SK-N-SH treated with all-trans-retinoic acid at 6 μM for 48 hours (cell line): ENCODE results near the gene STAG1.

Source experiments
- ATAC-seq: fragments of 200-7000 bp; cut with Tn5 transposase; 3 replicates; pipeline ENCODE4 v1.9.1; 2020; ENCODE audit warnings: mild to moderate bottlenecking, moderate library complexity
- BACH2 ChIP-seq: fragments of 250-450 bp; sonication (Bioruptor Pico); IDR thresholded peaks from 2 replicates; pipeline ENCODE4 v1.9.0; 2021; ENCODE audit warnings: mild to moderate bottlenecking, borderline replicate concordance
- CSDC2 ChIP-seq: fragments of 250-450 bp; sonication (Bioruptor Pico); IDR thresholded peaks from 2 replicates; pipeline ENCODE4 v1.5.0; 2020; ENCODE audit warnings: mild to moderate bottlenecking, moderate library complexity
- ESRRG ChIP-seq: fragments of 250-450 bp; sonication (Bioruptor Pico); IDR thresholded peaks from 2 replicates; pipeline ENCODE4 v1.6.1; 2021; ENCODE audit warnings: mild to moderate bottlenecking
- GLIS3 ChIP-seq: fragments of 250-450 bp; sonication (Bioruptor Pico); IDR thresholded peaks from 2 replicates; pipeline ENCODE4 v1.5.0; 2020; ENCODE audit warnings: mild to moderate bottlenecking, moderate library complexity
- ISL1 ChIP-seq: fragments of 250-450 bp; sonication (Bioruptor Pico); IDR thresholded peaks from 2 replicates; pipeline ENCODE4 v2.1.2; 2022; ENCODE audit warnings: mild to moderate bottlenecking, moderate library complexity
- OSR1 ChIP-seq: fragments of 250-450 bp; sonication (Bioruptor Pico); IDR thresholded peaks from 2 replicates; pipeline ENCODE4 v1.8.0; 2022; ENCODE audit warnings: moderate library complexity, mild to moderate bottlenecking, inconsistent platforms
- PPARA ChIP-seq: fragments of 250-450 bp; sonication (Bioruptor Pico); IDR thresholded peaks from 2 replicates; pipeline ENCODE4 v1.5.0; 2020; ENCODE audit warnings: mild to moderate bottlenecking, borderline replicate concordance
- SNAI2 ChIP-seq: fragments of 250-450 bp; sonication (Bioruptor Pico); IDR thresholded peaks from 2 replicates; pipeline ENCODE4 v1.5.0; 2020; ENCODE audit warnings: mild to moderate bottlenecking, moderate library complexity
- TCF4 ChIP-seq: fragments of 250-450 bp; sonication (Bioruptor Pico); IDR thresholded peaks from 2 replicates; pipeline ENCODE4 v1.8.0; 2021; ENCODE audit warnings: mild to moderate bottlenecking, moderate library complexity, borderline replicate concordance
- TOX ChIP-seq: fragments of 250-450 bp; sonication (Bioruptor Pico); IDR thresholded peaks from 2 replicates; pipeline ENCODE4 v1.8.0; 2021; ENCODE audit warnings: mild to moderate bottlenecking, moderate library complexity, borderline replicate concordance
- ZC3H10 ChIP-seq: fragments of 250-450 bp; sonication (Bioruptor Pico); IDR thresholded peaks from 2 replicates; pipeline ENCODE4 v1.5.1; 2021; ENCODE audit warnings: mild to moderate bottlenecking, moderate library complexity
- ZFP3 ChIP-seq: fragments of 250-450 bp; sonication (Bioruptor Pico); IDR thresholded peaks from 2 replicates; pipeline ENCODE4 v1.5.0; 2020; ENCODE audit warnings: mild to moderate bottlenecking, moderate library complexity
- ZFP30 ChIP-seq: fragments of 450-650 bp; formaldehyde crosslinking; IDR thresholded peaks from 2 replicates; pipeline ENCODE4 v1.5.0; 2022; ENCODE audit warnings: mild to moderate bottlenecking, moderate library complexity
- ZNF565 ChIP-seq: fragments of 450-650 bp; formaldehyde crosslinking; conservative IDR thresholded peaks from 2 replicates; pipeline ENCODE4 v1.5.0; 2020; ENCODE audit warnings: low read depth, mild to moderate bottlenecking, moderate library complexity
- ZNF70 ChIP-seq: fragments of 450-650 bp; formaldehyde crosslinking; IDR thresholded peaks from 2 replicates; pipeline ENCODE4 v1.5.0; 2020; ENCODE audit warnings: mild to moderate bottlenecking, moderate library complexity
- ZNF8 ChIP-seq: fragments of 450-650 bp; formaldehyde crosslinking; IDR thresholded peaks from 2 replicates; pipeline ENCODE4 v1.5.0; 2020; ENCODE audit warnings: mild to moderate bottlenecking, moderate library complexity
- TF ChIP-seq, protein P1 (sequence below): fragments of 250-450 bp; sonication (Bioruptor Pico); IDR thresholded peaks from 2 replicates; pipeline ENCODE4 v1.8.0; 2020; ENCODE audit warnings: mild to moderate bottlenecking, moderate library complexity, borderline replicate concordance
- TF ChIP-seq, protein P2 (sequence below): fragments of 250-450 bp; sonication (Bioruptor Pico); IDR thresholded peaks from 2 replicates; pipeline ENCODE4 v1.8.0; 2021; ENCODE audit warnings: low read depth, mild to moderate bottlenecking, moderate library complexity, borderline replicate concordance
- TF ChIP-seq, protein P3 (sequence below): fragments of 250-450 bp; sonication (Bioruptor Pico); IDR thresholded peaks from 2 replicates; pipeline ENCODE4 v1.5.1; 2021; ENCODE audit warnings: mild to moderate bottlenecking, moderate library complexity
- TF ChIP-seq, protein P4 (sequence below): fragments of 250-450 bp; sonication (Bioruptor Pico); IDR thresholded peaks from 2 replicates; pipeline ENCODE4 v1.5.0; 2020; ENCODE audit warnings: mild to moderate bottlenecking, moderate library complexity

Gene STAG1

DNA sequence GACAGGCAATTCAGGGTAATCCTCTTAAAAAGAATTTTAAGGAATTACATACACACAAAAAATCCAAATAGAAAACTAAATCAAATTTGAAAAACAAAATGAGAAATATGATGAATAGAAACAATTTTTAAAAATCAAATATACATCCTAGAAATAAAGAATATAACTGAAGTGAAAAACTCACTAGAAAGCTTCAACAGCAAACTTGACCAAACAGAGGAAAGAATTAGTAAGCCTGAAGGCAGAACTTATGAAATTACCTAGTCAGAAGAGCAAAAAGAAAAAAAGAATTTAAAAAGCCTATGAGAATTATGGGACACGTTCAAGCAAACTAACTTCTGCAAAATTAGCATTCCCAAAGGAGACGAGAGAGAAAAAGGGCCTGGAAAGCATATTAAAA, 296.0 kb downstream of the STAG1 start (continued):
- TF ChIP-seq, protein P1, sequence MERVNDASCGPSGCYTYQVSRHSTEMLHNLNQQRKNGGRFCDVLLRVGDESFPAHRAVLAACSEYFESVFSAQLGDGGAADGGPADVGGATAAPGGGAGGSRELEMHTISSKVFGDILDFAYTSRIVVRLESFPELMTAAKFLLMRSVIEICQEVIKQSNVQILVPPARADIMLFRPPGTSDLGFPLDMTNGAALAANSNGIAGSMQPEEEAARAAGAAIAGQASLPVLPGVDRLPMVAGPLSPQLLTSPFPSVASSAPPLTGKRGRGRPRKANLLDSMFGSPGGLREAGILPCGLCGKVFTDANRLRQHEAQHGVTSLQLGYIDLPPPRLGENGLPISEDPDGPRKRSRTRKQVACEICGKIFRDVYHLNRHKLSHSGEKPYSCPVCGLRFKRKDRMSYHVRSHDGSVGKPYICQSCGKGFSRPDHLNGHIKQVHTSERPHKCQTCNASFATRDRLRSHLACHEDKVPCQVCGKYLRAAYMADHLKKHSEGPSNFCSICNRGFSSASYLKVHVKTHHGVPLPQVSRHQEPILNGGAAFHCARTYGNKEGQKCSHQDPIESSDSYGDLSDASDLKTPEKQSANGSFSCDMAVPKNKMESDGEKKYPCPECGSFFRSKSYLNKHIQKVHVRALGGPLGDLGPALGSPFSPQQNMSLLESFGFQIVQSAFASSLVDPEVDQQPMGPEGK (CRISPR knock-in tag): no peak
- TF ChIP-seq BACH2 (CRISPR knock-in tag) (no peak), ISL1 (CRISPR knock-in tag) (no peak), TOX (CRISPR knock-in tag) (no peak), SNAI2 (CRISPR knock-in tag) (no peak), GLIS3 (CRISPR knock-in tag) (no peak), CSDC2 (no peak), ZNF8 (no peak)

DNA sequence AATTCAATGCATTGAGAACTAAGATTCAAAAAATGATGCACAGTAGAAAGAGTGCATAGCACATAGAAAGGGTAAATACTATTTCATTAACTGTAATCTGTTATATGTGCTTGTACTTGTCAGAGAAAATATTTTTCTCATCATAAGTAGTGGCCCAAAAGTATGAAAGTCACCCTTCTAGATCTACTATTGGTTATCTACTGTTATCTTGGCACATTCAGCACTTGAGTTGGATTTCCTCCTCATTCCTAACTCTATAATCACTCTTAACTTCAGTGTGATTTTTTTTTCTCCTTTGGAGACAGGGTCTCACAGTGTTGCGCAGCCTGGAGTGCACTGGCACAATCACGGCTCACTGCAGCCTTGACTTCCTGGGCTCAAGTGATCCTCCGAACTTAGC, 307.6 kb downstream of the STAG1 start:
- no peak for TF ChIP-seq ZNF565 (CRISPR knock-in tag)
- no peak for TF ChIP-seq TOX (CRISPR knock-in tag)
- TF ChIP-seq, all 23 proteins: peak for 0
- no peak for ATAC-seq

DNA sequence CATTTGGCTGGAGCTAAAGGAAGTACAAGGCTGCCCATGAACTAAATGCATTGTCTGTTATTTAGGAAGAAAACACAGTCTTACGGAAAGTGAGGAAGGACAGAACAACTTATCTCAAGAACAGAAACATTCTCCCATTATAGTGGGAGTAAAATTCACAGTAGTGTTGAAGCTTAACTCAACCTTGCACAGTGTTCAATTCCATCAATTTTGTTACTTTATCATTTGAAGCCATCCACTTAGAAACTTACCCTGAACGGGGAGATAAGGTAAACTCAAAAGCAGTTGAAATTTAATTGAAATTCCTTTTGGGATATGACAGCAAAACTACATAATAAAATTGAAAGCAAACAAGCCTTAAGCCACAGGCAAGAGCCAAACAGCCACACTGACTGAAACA, 315.1 kb downstream of the STAG1 start:
- ATAC-seq: no peak

DNA sequence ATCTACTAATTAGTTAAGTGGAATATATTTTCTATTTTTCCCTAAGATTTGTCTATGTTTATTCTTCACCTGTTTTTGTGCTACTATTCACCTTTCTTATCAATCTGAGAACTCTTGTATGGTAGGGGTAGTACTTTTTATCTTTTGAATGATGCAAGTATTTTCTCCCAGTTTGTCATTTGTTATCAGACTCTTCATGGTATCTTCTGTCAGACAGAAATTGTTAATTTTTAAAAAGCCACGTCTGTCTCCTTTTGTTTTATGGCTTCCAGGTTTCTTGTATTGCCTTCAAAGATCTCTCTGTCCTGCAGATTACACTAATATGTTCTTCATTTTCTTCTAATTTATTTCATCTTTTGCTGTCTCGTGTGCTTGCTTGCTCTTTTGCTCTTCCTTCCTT, 317.7 kb downstream of the STAG1 start:
- TF ChIP-seq PPARA (CRISPR knock-in tag): no peak
- ATAC-seq: no peak

More for the DNA sequence above, 315.1 kb downstream of the STAG1 start:
- TF ChIP-seq TCF4 (CRISPR knock-in tag) (no peak), PPARA (CRISPR knock-in tag) (no peak), CSDC2 (no peak), ZNF565 (CRISPR knock-in tag) (no peak), ZC3H10 (CRISPR knock-in tag) (no peak), BACH2 (CRISPR knock-in tag) (no peak), ZFP3 (no peak), ZNF70 (CRISPR knock-in tag) (no peak), OSR1 (CRISPR knock-in tag) (no peak), ZNF8 (no peak), ISL1 (CRISPR knock-in tag) (no peak)
- TF ChIP-seq, protein P2, sequence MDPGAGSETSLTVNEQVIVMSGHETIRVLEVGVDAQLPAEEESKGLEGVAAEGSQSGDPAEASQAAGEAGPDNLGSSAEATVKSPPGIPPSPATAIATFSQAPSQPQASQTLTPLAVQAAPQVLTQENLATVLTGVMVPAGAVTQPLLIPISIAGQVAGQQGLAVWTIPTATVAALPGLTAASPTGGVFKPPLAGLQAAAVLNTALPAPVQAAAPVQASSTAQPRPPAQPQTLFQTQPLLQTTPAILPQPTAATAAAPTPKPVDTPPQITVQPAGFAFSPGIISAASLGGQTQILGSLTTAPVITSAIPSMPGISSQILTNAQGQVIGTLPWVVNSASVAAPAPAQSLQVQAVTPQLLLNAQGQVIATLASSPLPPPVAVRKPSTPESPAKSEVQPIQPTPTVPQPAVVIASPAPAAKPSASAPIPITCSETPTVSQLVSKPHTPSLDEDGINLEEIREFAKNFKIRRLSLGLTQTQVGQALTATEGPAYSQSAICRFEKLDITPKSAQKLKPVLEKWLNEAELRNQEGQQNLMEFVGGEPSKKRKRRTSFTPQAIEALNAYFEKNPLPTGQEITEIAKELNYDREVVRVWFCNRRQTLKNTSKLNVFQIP (CRISPR knock-in tag): no peak
- TF ChIP-seq, all 23 proteins: peak for 0

DNA sequence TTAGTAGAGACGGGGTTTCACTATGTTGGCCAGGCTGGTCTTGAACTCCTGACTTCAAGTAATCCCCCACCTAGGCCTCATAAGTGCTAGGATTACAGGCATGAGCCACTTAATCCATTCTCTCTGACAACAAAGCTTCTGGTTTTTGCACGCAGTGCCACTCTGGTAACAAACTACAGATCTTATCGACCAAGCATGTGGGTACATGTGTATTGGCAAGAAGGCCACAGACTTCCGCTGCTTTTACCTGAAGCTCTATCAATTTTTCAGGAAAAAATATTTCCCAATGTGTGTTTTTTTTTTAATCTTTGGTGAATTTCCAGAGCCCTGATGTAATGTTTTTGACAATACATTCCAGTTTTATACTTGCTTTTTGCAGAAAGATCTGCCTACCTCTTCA, 319.5 kb downstream of the STAG1 start:
- ATAC-seq: no peak

More for the DNA sequence above, 319.5 kb downstream of the STAG1 start:
- TF ChIP-seq ZNF565 (CRISPR knock-in tag) (no peak), ESRRG (CRISPR knock-in tag) (no peak), SNAI2 (CRISPR knock-in tag) (no peak), ZFP30 (CRISPR knock-in tag) (no peak), ZC3H10 (CRISPR knock-in tag) (no peak), PPARA (CRISPR knock-in tag) (no peak), ZFP3 (no peak), ZNF8 (no peak)
- TF ChIP-seq, protein P3, sequence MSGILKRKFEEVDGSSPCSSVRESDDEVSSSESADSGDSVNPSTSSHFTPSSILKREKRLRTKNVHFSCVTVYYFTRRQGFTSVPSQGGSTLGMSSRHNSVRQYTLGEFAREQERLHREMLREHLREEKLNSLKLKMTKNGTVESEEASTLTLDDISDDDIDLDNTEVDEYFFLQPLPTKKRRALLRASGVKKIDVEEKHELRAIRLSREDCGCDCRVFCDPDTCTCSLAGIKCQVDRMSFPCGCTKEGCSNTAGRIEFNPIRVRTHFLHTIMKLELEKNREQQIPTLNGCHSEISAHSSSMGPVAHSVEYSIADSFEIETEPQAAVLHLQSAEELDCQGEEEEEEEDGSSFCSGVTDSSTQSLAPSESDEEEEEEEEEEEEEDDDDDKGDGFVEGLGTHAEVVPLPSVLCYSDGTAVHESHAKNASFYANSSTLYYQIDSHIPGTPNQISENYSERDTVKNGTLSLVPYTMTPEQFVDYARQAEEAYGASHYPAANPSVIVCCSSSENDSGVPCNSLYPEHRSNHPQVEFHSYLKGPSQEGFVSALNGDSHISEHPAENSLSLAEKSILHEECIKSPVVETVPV (CRISPR knock-in tag): no peak
- TF ChIP-seq, protein P2 (CRISPR knock-in tag): no peak
- TF ChIP-seq, protein P4, sequence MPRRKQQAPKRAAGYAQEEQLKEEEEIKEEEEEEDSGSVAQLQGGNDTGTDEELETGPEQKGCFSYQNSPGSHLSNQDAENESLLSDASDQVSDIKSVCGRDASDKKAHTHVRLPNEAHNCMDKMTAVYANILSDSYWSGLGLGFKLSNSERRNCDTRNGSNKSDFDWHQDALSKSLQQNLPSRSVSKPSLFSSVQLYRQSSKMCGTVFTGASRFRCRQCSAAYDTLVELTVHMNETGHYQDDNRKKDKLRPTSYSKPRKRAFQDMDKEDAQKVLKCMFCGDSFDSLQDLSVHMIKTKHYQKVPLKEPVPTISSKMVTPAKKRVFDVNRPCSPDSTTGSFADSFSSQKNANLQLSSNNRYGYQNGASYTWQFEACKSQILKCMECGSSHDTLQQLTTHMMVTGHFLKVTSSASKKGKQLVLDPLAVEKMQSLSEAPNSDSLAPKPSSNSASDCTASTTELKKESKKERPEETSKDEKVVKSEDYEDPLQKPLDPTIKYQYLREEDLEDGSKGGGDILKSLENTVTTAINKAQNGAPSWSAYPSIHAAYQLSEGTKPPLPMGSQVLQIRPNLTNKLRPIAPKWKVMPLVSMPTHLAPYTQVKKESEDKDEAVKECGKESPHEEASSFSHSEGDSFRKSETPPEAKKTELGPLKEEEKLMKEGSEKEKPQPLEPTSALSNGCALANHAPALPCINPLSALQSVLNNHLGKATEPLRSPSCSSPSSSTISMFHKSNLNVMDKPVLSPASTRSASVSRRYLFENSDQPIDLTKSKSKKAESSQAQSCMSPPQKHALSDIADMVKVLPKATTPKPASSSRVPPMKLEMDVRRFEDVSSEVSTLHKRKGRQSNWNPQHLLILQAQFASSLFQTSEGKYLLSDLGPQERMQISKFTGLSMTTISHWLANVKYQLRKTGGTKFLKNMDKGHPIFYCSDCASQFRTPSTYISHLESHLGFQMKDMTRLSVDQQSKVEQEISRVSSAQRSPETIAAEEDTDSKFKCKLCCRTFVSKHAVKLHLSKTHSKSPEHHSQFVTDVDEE: no peak
- TF ChIP-seq, protein P1 (CRISPR knock-in tag): no peak
